HG02885 (cell line): ENCODE measurements around the gene CDH1.
"Not testable (repeated sequence)": the region's sequence is repeated elsewhere in the genome, so short reads cannot be mapped to it uniquely, and the experiment has no call there.

Source experiments
- ATAC-seq: cut with Tn5 transposase; IDR thresholded peaks from one replicate; pipeline ENCODE4 v1.9.1; 2021; ENCODE audit warnings: mild to moderate bottlenecking; ENCODE audit not compliant: unreplicated experiment, poor library complexity

Gene CDH1

GRCh38 chr16:68786685-68787418 is 49.8 kb downstream of the CDH1 start:
- no peak for ATAC-seq

GRCh38 chr16:68787419-68787807 is 50.3 kb downstream of the CDH1 start:
- not testable (repeated sequence) for ATAC-seq

GRCh38 chr16:68790130-68790761 is 53.2 kb downstream of the CDH1 start:
- no peak for ATAC-seq

GRCh38 chr16:68790944-68791343 is 53.9 kb downstream of the CDH1 start:
- ATAC-seq, result no peak

GRCh38 chr16:68792465-68793324 is 55.6 kb downstream of the CDH1 start:
- ATAC-seq, result no peak

GRCh38 chr16:68793401-68793857 is 56.3 kb downstream of the CDH1 start:
- ATAC-seq, result no peak

GRCh38 chr16:68798398-68798797 is 61.3 kb downstream of the CDH1 start:
- ATAC-seq, result no peak

- ATAC-seq, result peak; percentile 51
These were observed 63.3 kb downstream of the CDH1 start for GRCh38 chr16:68800257-68800875.

- no peak for ATAC-seq
These were observed 65.1 kb downstream of the CDH1 start for GRCh38 chr16:68802190-68802589.

GRCh38 chr16:68806422-68806821 is 69.3 kb downstream of the CDH1 start:
- ATAC-seq, result no peak

GRCh38 chr16:68806981-68807380 is 69.9 kb downstream of the CDH1 start:
- ATAC-seq, result no peak

- no peak for ATAC-seq
These were observed 77.4 kb downstream of the CDH1 start for GRCh38 chr16:68814516-68814915.

GRCh38 chr16:68823401-68824135 is 86.5 kb downstream of the CDH1 start:
- ATAC-seq, result no peak

- ATAC-seq, result no peak
These were observed 88.3 kb downstream of the CDH1 start for GRCh38 chr16:68825427-68825826.

- ATAC-seq, result no peak
These were observed 89.6 kb downstream of the CDH1 start for GRCh38 chr16:68826652-68827051.

GRCh38 chr16:68833251-68833650 is 96.2 kb downstream of the CDH1 start:
- no peak for ATAC-seq

GRCh38 chr16:68834550-68834949 is 97.5 kb downstream of the CDH1 start:
- ATAC-seq, result no peak

- no peak for ATAC-seq
These were observed 98.9 kb downstream of the CDH1 start for GRCh38 chr16:68835970-68836369.

GRCh38 chr16:68839831-68840230 is 102.7 kb downstream of the CDH1 start:
- ATAC-seq, result no peak

GRCh38 chr16:68842964-68843481 is 105.9 kb downstream of the CDH1 start:
- ATAC-seq, result not testable (repeated sequence)
